ENCODE results near the gene THOC7. TPM values are rescaled to one million over a fixed set of nuclear protein-coding genes. Genes with fewer than 3 reads are reported as not detected.

THOC7 gene
- total RNA-seq, 3 donors from 2014 or later, result 61.9 to 62.9 (median 62.2) TPM

DNA sequence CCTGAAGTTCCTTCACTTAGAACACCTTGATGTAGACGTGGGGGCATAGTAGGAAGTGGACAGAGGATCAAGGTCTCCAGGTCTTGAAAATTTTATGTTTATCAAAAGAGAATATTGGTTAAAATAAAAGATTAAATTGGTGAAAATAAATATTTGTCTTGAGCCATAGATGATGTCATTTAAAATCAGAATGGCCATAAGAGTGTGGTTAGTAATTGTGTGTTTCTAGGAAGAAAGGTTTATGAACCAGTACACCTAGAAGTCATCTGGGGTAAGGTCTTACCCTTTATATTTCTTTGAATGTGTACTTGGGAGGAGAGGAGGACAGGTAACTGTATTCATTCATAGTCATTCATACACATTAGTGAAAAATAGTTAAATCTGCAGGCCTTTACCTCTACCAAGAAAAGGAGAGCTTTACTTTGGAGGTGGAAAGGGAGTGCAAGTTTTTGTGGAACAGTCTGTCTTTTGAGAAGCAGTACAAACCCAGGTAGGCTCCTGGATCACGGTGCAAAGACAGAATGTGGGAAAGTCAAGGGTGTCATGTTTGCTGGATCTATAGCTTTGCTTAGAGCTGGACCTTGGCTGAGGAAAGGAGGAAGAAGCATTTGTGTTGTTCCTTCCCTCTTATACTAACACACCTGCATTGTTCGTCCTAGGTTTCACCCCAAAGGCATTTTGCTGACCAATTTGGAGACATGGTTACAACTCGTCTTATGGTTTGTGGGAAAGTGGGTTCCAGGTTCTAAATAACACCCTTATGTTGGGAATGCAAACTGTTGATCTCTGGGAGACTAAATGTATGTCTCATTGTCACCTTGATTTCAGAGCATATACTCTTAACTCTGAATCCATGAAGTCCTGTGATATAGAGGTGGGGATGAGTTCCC, 42.4 kb upstream of the THOC7 start:
- no peaks in the 10 kb centered on the region for H3K27me3 ChIP-seq
- H3K4me3 ChIP-seq, result no peak overlapping the region
- no peaks in the 10 kb centered on the region for H3K36me3 ChIP-seq
- DNase-seq (ENCODE audit: low spot score in 2 of 2), result no peak
- TF ChIP-seq POLR2A (IDR thresholded peaks at IDR 0.05) (no peak), POLR2AphosphoS5 (IDR thresholded peaks at IDR 0.05) (no peak)
- TF ChIP-seq, protein P1, sequence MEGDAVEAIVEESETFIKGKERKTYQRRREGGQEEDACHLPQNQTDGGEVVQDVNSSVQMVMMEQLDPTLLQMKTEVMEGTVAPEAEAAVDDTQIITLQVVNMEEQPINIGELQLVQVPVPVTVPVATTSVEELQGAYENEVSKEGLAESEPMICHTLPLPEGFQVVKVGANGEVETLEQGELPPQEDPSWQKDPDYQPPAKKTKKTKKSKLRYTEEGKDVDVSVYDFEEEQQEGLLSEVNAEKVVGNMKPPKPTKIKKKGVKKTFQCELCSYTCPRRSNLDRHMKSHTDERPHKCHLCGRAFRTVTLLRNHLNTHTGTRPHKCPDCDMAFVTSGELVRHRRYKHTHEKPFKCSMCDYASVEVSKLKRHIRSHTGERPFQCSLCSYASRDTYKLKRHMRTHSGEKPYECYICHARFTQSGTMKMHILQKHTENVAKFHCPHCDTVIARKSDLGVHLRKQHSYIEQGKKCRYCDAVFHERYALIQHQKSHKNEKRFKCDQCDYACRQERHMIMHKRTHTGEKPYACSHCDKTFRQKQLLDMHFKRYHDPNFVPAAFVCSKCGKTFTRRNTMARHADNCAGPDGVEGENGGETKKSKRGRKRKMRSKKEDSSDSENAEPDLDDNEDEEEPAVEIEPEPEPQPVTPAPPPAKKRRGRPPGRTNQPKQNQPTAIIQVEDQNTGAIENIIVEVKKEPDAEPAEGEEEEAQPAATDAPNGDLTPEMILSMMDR (IDR thresholded peaks at IDR 0.05), result no peak
- H3K27ac ChIP-seq, result no peak overlapping the region
- H3K4me1 ChIP-seq, result peaks cover 0 to 1% of the 10 kb centered on the region in 2 donors
- intact Hi-C loops (cut with DNase I; ENCODE audit: low total_unique reads), result no loop called here
- no peaks in the 10 kb centered on the region for H3K9me3 ChIP-seq

DNA sequence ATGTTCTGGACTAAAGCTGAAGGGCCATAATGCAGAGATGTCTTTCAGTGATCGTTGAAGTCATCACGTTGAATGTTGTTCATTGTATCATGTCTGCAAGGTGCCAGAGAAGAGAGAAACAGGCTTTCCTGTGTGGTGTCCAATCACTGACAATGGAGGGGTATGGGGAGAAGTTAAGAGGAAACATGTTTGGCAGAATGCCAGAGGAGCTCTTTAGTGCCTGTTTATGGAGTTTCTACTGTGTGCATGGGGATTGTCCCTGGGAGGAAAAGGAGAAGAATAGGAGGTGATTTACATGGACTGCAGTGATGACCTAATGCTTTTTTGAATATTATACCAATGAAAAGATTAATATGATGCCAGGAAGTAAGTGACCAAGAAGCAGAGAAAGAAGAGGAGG, 36.9 kb upstream of the THOC7 start:
- H3K27me3 ChIP-seq, result no peaks in the 10 kb centered on the region
- no peaks in the 10 kb centered on the region for H3K9me3 ChIP-seq
- H3K4me1 ChIP-seq, result peaks cover 0 to under 1% of the 10 kb centered on the region in 2 donors
- intact Hi-C loops (cut with DNase I; ENCODE audit: low total_unique reads), result no loop called here
- H3K4me3 ChIP-seq, result no peak overlapping the region
- no peaks in the 10 kb centered on the region for H3K36me3 ChIP-seq
- H3K27ac ChIP-seq, result no peak overlapping the region
- TF ChIP-seq, protein P1 (IDR thresholded peaks at IDR 0.05), result no peak
- TF ChIP-seq POLR2A (IDR thresholded peaks at IDR 0.05) (no peak), POLR2AphosphoS5 (IDR thresholded peaks at IDR 0.05) (no peak)
- DNase-seq (ENCODE audit: low spot score in 2 of 2), result no peak

DNA sequence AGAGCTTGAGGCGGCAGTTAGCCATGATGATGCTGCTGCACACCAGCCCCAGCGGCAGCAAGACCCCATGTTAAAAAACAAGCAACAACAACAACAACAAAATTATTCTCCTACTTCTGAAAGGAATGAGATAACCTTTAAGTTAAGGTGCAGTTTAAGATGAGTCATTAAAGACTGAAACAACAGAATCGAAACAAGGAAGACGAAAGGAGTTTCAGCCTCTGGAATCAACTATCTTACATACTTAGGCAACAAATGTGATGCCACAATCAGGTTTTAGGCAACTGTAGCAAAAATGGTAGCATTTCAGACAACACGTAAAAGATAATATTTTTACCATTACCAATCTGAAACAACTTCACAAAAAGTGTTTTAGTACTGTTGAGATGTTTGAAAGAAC, 36.4 kb upstream of the THOC7 start:
- intact Hi-C loops (cut with DNase I; ENCODE audit: low total_unique reads), result no loop called here
- no peak for DNase-seq (ENCODE audit: low spot score in 2 of 2)

DNA sequence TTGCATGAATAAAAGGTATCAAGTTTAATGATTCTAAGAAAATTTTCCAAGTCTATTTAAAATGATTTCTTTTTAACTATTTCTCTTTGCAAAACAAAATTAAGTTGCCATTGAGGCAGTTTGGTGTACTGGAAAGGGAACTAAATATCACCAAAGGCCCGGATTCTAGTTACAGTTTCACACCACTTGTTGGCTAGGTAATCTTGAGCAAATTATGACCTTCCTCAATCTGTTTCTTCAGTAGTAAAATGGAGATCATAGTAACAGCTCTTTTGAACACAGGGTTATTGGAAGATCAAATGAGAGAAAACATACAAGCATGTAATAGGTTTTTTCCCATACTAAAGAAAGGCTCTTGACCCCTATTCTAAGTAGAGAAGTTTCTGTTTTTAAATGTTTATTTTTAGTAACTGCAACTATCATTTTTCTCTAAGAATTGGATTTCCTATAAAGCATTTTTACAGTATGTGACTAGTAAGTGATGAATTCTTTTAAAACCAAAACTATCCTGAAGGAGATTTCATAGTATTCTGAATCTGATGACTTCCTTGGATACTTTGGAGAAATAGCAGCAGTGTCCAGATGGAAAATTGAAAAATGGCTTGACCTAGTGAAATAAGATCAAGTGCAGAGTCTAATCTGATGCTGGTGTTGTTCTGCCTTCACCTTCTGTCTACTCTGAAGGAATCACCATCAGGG, 32.9 kb upstream of the THOC7 start:
- Histone ChIP-seq H3K27me3 (no peaks in the 10 kb centered on the region), H3K27ac (no peak overlapping the region), H3K4me1 (peaks cover 4 to 5% of the 10 kb centered on the region in 2 donors), H3K36me3 (no peaks in the 10 kb centered on the region), H3K4me3 (no peak overlapping the region), H3K9me3 (no peaks in the 10 kb centered on the region)
- no peak for TF ChIP-seq POLR2AphosphoS5 (IDR thresholded peaks at IDR 0.05)
- no peak for TF ChIP-seq POLR2A (IDR thresholded peaks at IDR 0.05)
- TF ChIP-seq, protein P1 (IDR thresholded peaks at IDR 0.05), result no peak
- DNase-seq (ENCODE audit: low spot score in 2 of 2), result no peak
- intact Hi-C loops (cut with DNase I; ENCODE audit: low total_unique reads), result no loop called here

More for the DNA sequence above, 36.4 kb upstream of the THOC7 start:
- Histone ChIP-seq H3K4me1 (peaks cover 0 to 5% of the 10 kb centered on the region in 2 donors), H3K27me3 (no peaks in the 10 kb centered on the region), H3K36me3 (no peaks in the 10 kb centered on the region), H3K4me3 (no peak overlapping the region), H3K27ac (no peak overlapping the region), H3K9me3 (no peaks in the 10 kb centered on the region)
- TF ChIP-seq POLR2AphosphoS5 (IDR thresholded peaks at IDR 0.05) (no peak), POLR2A (IDR thresholded peaks at IDR 0.05) (no peak)
- TF ChIP-seq, protein P1 (IDR thresholded peaks at IDR 0.05), result no peak
